ENCODE results near the gene FOSL1. TPM values are rescaled to one million over a fixed set of nuclear protein-coding genes. Genes with fewer than 3 reads are reported as not detected.

Gene FOSL1
- total RNA-seq, 1 donor from 2014 or later, result 37.9 TPM

- H3K9me3 ChIP-seq (ENCODE audit: insufficient read depth, low read depth, low read length), result no peaks in the 10 kb centered on the region
- peak overlapping the region; percentile 77 for H3K27ac Mint-ChIP-seq (ENCODE audit: unreplicated experiment)
- H3K4me2 ChIP-seq (ENCODE audit: low read length), result peak overlapping the region; percentile 89
- peaks cover 55% of the 10 kb centered on the region for H3K4me1 ChIP-seq (ENCODE audit: insufficient read depth, low read length)
- peak overlapping the region; percentile 99 for H3K9ac ChIP-seq (ENCODE audit: low read length)
- DNase-seq (ENCODE audit: low read depth) (no peak), FAIRE-seq (no peak)
- H3K27me3 Mint-ChIP-seq (ENCODE audit: low read depth, unreplicated experiment), result no peaks in the 10 kb centered on the region
- peaks cover 14% of the 10 kb centered on the region for H3K36me3 Mint-ChIP-seq (ENCODE audit: low read depth, unreplicated experiment)
- peaks cover 27% of the 10 kb centered on the region for H3K4me1 Mint-ChIP-seq (ENCODE audit: low read depth, unreplicated experiment)
- H3K9me3 Mint-ChIP-seq (ENCODE audit: unreplicated experiment), result no peaks in the 10 kb centered on the region
- H3K27me3 ChIP-seq (ENCODE audit: insufficient read depth, low read length), result no peaks in the 10 kb centered on the region
- no peak overlapping the region for H2AFZ ChIP-seq (ENCODE audit: low read depth, low read length)
- TF ChIP-seq EZH2 (IDR thresholded peaks at IDR 0.05; ENCODE audit: insufficient read depth, low read length), result no peak
- no peak for TF ChIP-seq CTCF (IDR thresholded peaks at IDR 0.05; ENCODE audit: insufficient read depth, low read depth, low read length)
- H3K36me3 ChIP-seq (ENCODE audit: insufficient read depth, low read length), result peaks cover 26% of the 10 kb centered on the region
- peaks cover 71% of the 10 kb centered on the region for H4K20me1 ChIP-seq (ENCODE audit: insufficient read depth, low read length)
- peak overlapping the region; percentile 36 for H3K27ac ChIP-seq (ENCODE audit: low read depth, low read length)
- H3K79me2 ChIP-seq (ENCODE audit: insufficient read depth, low read length), result peaks cover 89% of the 10 kb centered on the region
- H3K4me3 ChIP-seq (ENCODE audit: insufficient read depth, low read depth, low read length), result peak overlapping the region; percentile 48
- H3K4me3 Mint-ChIP-seq (ENCODE audit: unreplicated experiment), result peak overlapping the region; percentile 95
Measured at GRCh38 chr11:65897020-65897471, 3.1 kb downstream of the FOSL1 start.

GRCh38 chr11:65896034-65896999 lies 3.9 kb downstream of the FOSL1 start:
- peak overlapping the region; percentile 36 for H3K27ac ChIP-seq (ENCODE audit: low read depth, low read length)
- no peaks in the 10 kb centered on the region for H3K27me3 Mint-ChIP-seq (ENCODE audit: low read depth, unreplicated experiment)
- no peak for FAIRE-seq
- no peaks in the 10 kb centered on the region for H3K27me3 ChIP-seq (ENCODE audit: insufficient read depth, low read length)
- H3K9me3 Mint-ChIP-seq (ENCODE audit: unreplicated experiment), result no peaks in the 10 kb centered on the region
- H3K4me1 Mint-ChIP-seq (ENCODE audit: low read depth, unreplicated experiment), result peaks cover 24% of the 10 kb centered on the region
- H4K20me1 ChIP-seq (ENCODE audit: insufficient read depth, low read length), result peaks cover 79% of the 10 kb centered on the region
- no peaks in the 10 kb centered on the region for H3K9me3 ChIP-seq (ENCODE audit: insufficient read depth, low read depth, low read length)
- peaks cover 14% of the 10 kb centered on the region for H3K36me3 Mint-ChIP-seq (ENCODE audit: low read depth, unreplicated experiment)
- H2AFZ ChIP-seq (ENCODE audit: low read depth, low read length), result no peak overlapping the region
- peak overlapping the region; percentile 95 for H3K4me3 Mint-ChIP-seq (ENCODE audit: unreplicated experiment)
- peak overlapping the region; percentile 48 for H3K4me3 ChIP-seq (ENCODE audit: insufficient read depth, low read depth, low read length)
- H3K4me2 ChIP-seq (ENCODE audit: low read length), result peak overlapping the region; percentile 89
- H3K27ac Mint-ChIP-seq (ENCODE audit: unreplicated experiment), result peak overlapping the region; percentile 43
- H3K79me2 ChIP-seq (ENCODE audit: insufficient read depth, low read length), result peaks cover 91% of the 10 kb centered on the region
- H3K9ac ChIP-seq (ENCODE audit: low read length), result peak overlapping the region; percentile 54
- H3K4me1 ChIP-seq (ENCODE audit: insufficient read depth, low read length), result peaks cover 57% of the 10 kb centered on the region
- no peak for TF ChIP-seq EZH2 (IDR thresholded peaks at IDR 0.05; ENCODE audit: insufficient read depth, low read length)
- no peak for TF ChIP-seq CTCF (IDR thresholded peaks at IDR 0.05; ENCODE audit: insufficient read depth, low read depth, low read length)
- H3K36me3 ChIP-seq (ENCODE audit: insufficient read depth, low read length), result peaks cover 26% of the 10 kb centered on the region
- DNase-seq (ENCODE audit: low read depth), result no peak
